Measurements from ENCODE around the gene PRR7. TPM values are rescaled to one million over a fixed set of nuclear protein-coding genes. Genes with fewer than 3 reads are reported as not detected.

Gene PRR7
- total RNA-seq, 1 experiment from 2014 or later: 39.2 TPM

DNA sequence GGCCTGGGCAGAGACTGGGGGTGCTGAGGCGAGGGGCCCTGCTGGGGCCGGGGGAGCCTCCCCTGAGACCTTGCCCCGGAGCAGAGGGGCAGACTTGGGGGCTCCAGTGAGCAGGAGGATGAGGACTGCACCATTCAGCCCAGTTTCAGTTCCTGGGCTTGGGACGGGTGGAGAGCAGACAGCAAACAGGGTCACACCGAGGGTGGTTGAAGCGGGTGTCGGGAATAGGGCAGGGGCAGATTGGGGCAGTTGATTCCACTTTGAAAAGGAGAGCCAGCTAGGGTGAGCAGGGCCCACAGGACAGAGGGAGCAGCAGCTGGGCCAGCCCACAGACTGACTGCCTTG lies 15.7 kb upstream of the PRR7 start:
- DNase-seq (ENCODE audit: low read depth, low spot score) (no peak), ATAC-seq (no peak)
- Histone ChIP-seq H3K4me3 (ENCODE audit: low read depth in 2 of 2, low read length in 2 of 2) (no peak overlapping the region), H3K36me3 (ENCODE audit: control insufficient read depth, insufficient read depth, low read length) (peaks cover 2% of the 10 kb centered on the region; the same call in 1 of the 2 replicates), H3K27me3 (ENCODE audit: control insufficient read depth, insufficient read depth, low read length) (no peaks in the 10 kb centered on the region), H3K9me3 (ENCODE audit: control insufficient read depth, insufficient read depth, low read depth, low read length) (no peaks in the 10 kb centered on the region), H3K27ac (ENCODE audit: low read length) (no peak overlapping the region), H3K4me1 (ENCODE audit: control insufficient read depth, insufficient read depth, low read length) (peaks cover 10% of the 10 kb centered on the region)
- ChIA-PET CTCF (interaction anchor here (0.5 kb wide), 1 partner anchor 64 kb away, joined by 12 read pairs; no protein-coding TSS in a partner anchor), POLR2A (interaction anchor here (1.0 kb wide), 1 partner anchor 12 kb away, joined by 3 read pairs; no protein-coding TSS in a partner anchor)
- TF ChIP-seq, protein P1, sequence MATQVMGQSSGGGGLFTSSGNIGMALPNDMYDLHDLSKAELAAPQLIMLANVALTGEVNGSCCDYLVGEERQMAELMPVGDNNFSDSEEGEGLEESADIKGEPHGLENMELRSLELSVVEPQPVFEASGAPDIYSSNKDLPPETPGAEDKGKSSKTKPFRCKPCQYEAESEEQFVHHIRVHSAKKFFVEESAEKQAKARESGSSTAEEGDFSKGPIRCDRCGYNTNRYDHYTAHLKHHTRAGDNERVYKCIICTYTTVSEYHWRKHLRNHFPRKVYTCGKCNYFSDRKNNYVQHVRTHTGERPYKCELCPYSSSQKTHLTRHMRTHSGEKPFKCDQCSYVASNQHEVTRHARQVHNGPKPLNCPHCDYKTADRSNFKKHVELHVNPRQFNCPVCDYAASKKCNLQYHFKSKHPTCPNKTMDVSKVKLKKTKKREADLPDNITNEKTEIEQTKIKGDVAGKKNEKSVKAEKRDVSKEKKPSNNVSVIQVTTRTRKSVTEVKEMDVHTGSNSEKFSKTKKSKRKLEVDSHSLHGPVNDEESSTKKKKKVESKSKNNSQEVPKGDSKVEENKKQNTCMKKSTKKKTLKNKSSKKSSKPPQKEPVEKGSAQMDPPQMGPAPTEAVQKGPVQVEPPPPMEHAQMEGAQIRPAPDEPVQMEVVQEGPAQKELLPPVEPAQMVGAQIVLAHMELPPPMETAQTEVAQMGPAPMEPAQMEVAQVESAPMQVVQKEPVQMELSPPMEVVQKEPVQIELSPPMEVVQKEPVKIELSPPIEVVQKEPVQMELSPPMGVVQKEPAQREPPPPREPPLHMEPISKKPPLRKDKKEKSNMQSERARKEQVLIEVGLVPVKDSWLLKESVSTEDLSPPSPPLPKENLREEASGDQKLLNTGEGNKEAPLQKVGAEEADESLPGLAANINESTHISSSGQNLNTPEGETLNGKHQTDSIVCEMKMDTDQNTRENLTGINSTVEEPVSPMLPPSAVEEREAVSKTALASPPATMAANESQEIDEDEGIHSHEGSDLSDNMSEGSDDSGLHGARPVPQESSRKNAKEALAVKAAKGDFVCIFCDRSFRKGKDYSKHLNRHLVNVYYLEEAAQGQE (IDR thresholded peaks at IDR 0.05; ENCODE audit: insufficient read depth in 1 of 2, low read depth in 2 of 2, low read length in 1 of 2): no peak
- TF ChIP-seq, protein P2, sequence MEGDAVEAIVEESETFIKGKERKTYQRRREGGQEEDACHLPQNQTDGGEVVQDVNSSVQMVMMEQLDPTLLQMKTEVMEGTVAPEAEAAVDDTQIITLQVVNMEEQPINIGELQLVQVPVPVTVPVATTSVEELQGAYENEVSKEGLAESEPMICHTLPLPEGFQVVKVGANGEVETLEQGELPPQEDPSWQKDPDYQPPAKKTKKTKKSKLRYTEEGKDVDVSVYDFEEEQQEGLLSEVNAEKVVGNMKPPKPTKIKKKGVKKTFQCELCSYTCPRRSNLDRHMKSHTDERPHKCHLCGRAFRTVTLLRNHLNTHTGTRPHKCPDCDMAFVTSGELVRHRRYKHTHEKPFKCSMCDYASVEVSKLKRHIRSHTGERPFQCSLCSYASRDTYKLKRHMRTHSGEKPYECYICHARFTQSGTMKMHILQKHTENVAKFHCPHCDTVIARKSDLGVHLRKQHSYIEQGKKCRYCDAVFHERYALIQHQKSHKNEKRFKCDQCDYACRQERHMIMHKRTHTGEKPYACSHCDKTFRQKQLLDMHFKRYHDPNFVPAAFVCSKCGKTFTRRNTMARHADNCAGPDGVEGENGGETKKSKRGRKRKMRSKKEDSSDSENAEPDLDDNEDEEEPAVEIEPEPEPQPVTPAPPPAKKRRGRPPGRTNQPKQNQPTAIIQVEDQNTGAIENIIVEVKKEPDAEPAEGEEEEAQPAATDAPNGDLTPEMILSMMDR (IDR thresholded peaks at IDR 0.05): no peak
- TF ChIP-seq SIN3A (IDR thresholded peaks at IDR 0.05; ENCODE audit: borderline replicate concordance, insufficient read depth, low read depth, low read length) (no peak), POLR2AphosphoS5 (IDR thresholded peaks at IDR 0.05; ENCODE audit: low read depth, low read length) (no peak), TCF7L2 (IDR thresholded peaks at IDR 0.05; ENCODE audit: low read depth, low read length) (no peak)
- intact Hi-C loops (cut with micrococcal nuclease; ENCODE audit: unreplicated experiment) (no loop called here), in situ Hi-C loops (cut with HindIII; ENCODE audit: low pct_unique_long_range_greater_than_20kb, low sequenced_read_pairs) (no loop called here)
- no TSS peak for BruUV-seq (replicated peaks)

DNA sequence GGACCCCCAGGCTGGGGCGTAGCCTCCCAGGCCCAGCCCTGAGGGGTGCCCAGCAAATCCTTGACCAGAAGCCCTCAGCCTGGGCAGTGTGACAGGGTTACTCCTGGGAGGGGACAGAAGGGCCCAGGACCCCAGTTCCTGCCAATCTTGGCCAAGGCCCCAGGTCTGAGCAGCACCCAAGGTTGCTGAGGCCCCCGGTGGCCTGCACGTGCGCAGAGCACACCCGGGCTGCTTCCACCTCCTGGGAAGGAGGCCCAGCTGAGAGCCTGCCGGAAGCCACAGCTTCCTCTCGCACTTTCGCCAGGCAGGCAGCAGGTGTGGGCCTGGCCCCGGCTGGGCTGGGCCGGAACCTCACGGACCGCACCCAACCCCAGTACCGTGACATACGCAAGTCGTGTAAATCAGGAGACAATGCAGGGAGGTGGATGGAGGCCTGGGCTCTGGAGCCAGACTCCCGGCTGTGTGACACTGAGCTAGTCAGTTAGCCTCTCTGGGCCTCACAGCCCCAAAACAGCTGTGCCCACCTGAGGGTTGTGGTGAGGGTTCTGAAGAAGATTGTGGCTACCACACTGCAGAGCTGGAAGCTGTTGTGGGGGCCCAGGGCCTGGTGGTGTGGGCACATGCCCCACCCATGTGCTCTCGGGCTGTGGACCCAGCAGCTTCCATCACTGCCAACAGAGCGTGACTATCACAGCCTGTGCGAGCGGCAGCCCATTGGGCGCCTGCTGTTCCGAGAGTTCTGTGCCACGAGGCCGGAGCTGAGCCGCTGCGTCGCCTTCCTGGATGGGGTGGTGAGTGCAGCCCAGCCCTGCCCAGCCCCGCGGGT lies 15.1 kb upstream of the PRR7 start:
- Histone ChIP-seq H3K27ac (ENCODE audit: low read length) (no peak overlapping the region), H3K4me1 (ENCODE audit: control insufficient read depth, insufficient read depth, low read length) (peaks cover 10% of the 10 kb centered on the region), H3K9me3 (ENCODE audit: control insufficient read depth, insufficient read depth, low read depth, low read length) (no peaks in the 10 kb centered on the region), H3K27me3 (ENCODE audit: control insufficient read depth, insufficient read depth, low read length) (no peaks in the 10 kb centered on the region), H3K4me3 (ENCODE audit: low read depth in 2 of 2, low read length in 2 of 2) (no peak overlapping the region), H3K36me3 (ENCODE audit: control insufficient read depth, insufficient read depth, low read length) (peaks cover 2% of the 10 kb centered on the region; the same call in 1 of the 2 replicates)
- TF ChIP-seq, protein P1 (IDR thresholded peaks at IDR 0.05; ENCODE audit: insufficient read depth in 1 of 2, low read depth in 2 of 2, low read length in 1 of 2): no peak
- no peak for TF ChIP-seq SIN3A (IDR thresholded peaks at IDR 0.05; ENCODE audit: borderline replicate concordance, insufficient read depth, low read depth, low read length)
- no peak for TF ChIP-seq TCF7L2 (IDR thresholded peaks at IDR 0.05; ENCODE audit: low read depth, low read length)
- no peak for TF ChIP-seq POLR2AphosphoS5 (IDR thresholded peaks at IDR 0.05; ENCODE audit: low read depth, low read length)
- TF ChIP-seq, protein P2 (IDR thresholded peaks at IDR 0.05): no peak
- DNase-seq (ENCODE audit: low read depth, low spot score) (no peak), ATAC-seq (no peak)
- BruUV-seq (replicated peaks): no TSS peak
- CTCF ChIA-PET: interaction anchor here (0.5 kb wide), 1 partner anchor 65 kb away, joined by 12 read pairs; no protein-coding TSS in a partner anchor
- intact Hi-C loops (cut with micrococcal nuclease; ENCODE audit: unreplicated experiment): no loop called here
- in situ Hi-C loops (cut with HindIII; ENCODE audit: low pct_unique_long_range_greater_than_20kb, low sequenced_read_pairs): no loop called here
- POLR2A ChIA-PET: interaction anchor here (0.5 to 1.0 kb wide), 2 partner anchors 12 to 19 kb away, joined by 3 read pairs; no protein-coding TSS in a partner anchor

Data from Panc1 (cell line).